ENCODE results near the gene MAST1.
A peak's percentile ranks its signal among the peaks of the same experiment; 100 is the strongest.
"Not testable (repeated sequence)": the region's sequence is repeated elsewhere in the genome, so short reads cannot be mapped to it uniquely, and the experiment has no call there.

MAST1 gene

GRCh38 chr19:12840091-12841079 lies 2.1 kb downstream of the MAST1 start:
- DNase-seq (ENCODE audit: low read depth), result no peak

GRCh38 chr19:12841094-12841493 lies 2.8 kb downstream of the MAST1 start:
- no peak for DNase-seq (ENCODE audit: low read depth)

GRCh38 chr19:12842511-12842910 lies 4.2 kb downstream of the MAST1 start:
- no peak for DNase-seq (ENCODE audit: low read depth)

GRCh38 chr19:12843328-12843727 lies 5.0 kb downstream of the MAST1 start:
- DNase-seq (ENCODE audit: low read depth), result no peak

GRCh38 chr19:12843999-12844732 lies 5.9 kb downstream of the MAST1 start:
- no peak for DNase-seq (ENCODE audit: low read depth)

GRCh38 chr19:12846613-12847012 lies 8.3 kb downstream of the MAST1 start:
- DNase-seq (ENCODE audit: low read depth), result not testable (repeated sequence)

GRCh38 chr19:12847159-12848139 lies 9.1 kb downstream of the MAST1 start:
- peak; percentile 70 for DNase-seq (ENCODE audit: low read depth)

- DNase-seq (ENCODE audit: low read depth), result no peak
Observed at GRCh38 chr19:12856653-12857052, 18.3 kb downstream of the MAST1 start.

- no peak for DNase-seq (ENCODE audit: low read depth)
Observed at GRCh38 chr19:12858041-12858928, 20.0 kb downstream of the MAST1 start.

GRCh38 chr19:12859546-12859945 lies 21.2 kb downstream of the MAST1 start:
- DNase-seq (ENCODE audit: low read depth), result no peak

- no peak for DNase-seq (ENCODE audit: low read depth)
Observed at GRCh38 chr19:12864143-12864542, 25.8 kb downstream of the MAST1 start.

- no peak for DNase-seq (ENCODE audit: low read depth)
Observed at GRCh38 chr19:12864721-12865715, 26.7 kb downstream of the MAST1 start.

- DNase-seq (ENCODE audit: low read depth), result no peak
Observed at GRCh38 chr19:12865746-12866415, 27.6 kb downstream of the MAST1 start.

- DNase-seq (ENCODE audit: low read depth), result no peak
Observed at GRCh38 chr19:12866416-12867119, 28.3 kb downstream of the MAST1 start.

- peak; percentile 51 for DNase-seq (ENCODE audit: low read depth)
Observed at GRCh38 chr19:12867120-12868099, 29.1 kb downstream of the MAST1 start.

- DNase-seq (ENCODE audit: low read depth), result no peak
Observed at GRCh38 chr19:12868540-12869112, 30.3 kb downstream of the MAST1 start.

GRCh38 chr19:12871681-12872080 lies 33.4 kb downstream of the MAST1 start:
- no peak for DNase-seq (ENCODE audit: low read depth)

Data from stimulated activated CD8-positive, alpha-beta memory T cell treated with anti-CD3 and anti-CD28 coated beads, Interleukin-15, amount 100 ng/mL, for 1 hour (primary cell).